ENCODE measurements around the gene REX1BD. TPM values are rescaled to one million over a fixed set of nuclear protein-coding genes. Genes with fewer than 3 reads are reported as not detected.

REX1BD gene
- total RNA-seq = 20.8 TPM

GRCh38 chr19:18588611-18589379 is at the start of gene REX1BD:
Gene REX1BD, plus strand, starts transcription at chr19:18588798. Its CDS starts 4 bp downstream, at chr19:18588802.

GRCh38 chr19:18542941-18543813 is 45.4 kb upstream of the REX1BD start, which contains the start of gene FKBP8:
Gene FKBP8, minus strand, starts transcription at chr19:18543573. Its CDS starts 1,603 bp downstream, at chr19:18541970.

GRCh38 chr19:18557411-18558201 is 31.0 kb upstream of the REX1BD start, which contains the start of gene KXD1:
Gene KXD1, plus strand, starts transcription at chr19:18557870. Its CDS starts 4,187 bp downstream, at chr19:18562057.

GRCh38 chr19:18571564-18572344 is 16.8 kb upstream of the REX1BD start, which contains the start of gene UBA52:
Gene UBA52, plus strand, starts transcription at chr19:18571857. Its CDS starts 1,444 bp downstream, at chr19:18573301.

GRCh38 chr19:18606281-18607225 is 18.0 kb downstream of the REX1BD start, which contains the start of gene CRLF1:
Gene CRLF1, minus strand, starts transcription at chr19:18606799. Its CDS starts 143 bp downstream, at chr19:18606656.

GRCh38 chr19:18612772-18613588 is 24.4 kb downstream of the REX1BD start, which contains the start of gene TMEM59L:
Gene TMEM59L, plus strand, starts transcription at chr19:18612870. Its CDS starts 89 bp downstream, at chr19:18612959.

GRCh38 chr19:18636969-18637629 is 48.5 kb downstream of the REX1BD start, which contains the start of gene KLHL26:
Gene KLHL26, plus strand, starts transcription at chr19:18637028. Its CDS starts 27 bp downstream, at chr19:18637055.

Small RNA genes within 50 kb of the gene (small RNA-seq; reads per million reads assigned to genes)
- gene RN7SL155P = not detected

Other genes with a start within 250 kb of the REX1BD start
- gene PGPEP1, start 248.2 kb upstream of the REX1BD start, total RNA-seq = 16.1 TPM
- 0.46 TPM for gene GDF15, start 202.6 kb upstream of the REX1BD start, total RNA-seq
- gene LRRC25, start 191.2 kb upstream of the REX1BD start, total RNA-seq = 1.2 TPM
- 51.9 TPM for gene SSBP4, start 169.4 kb upstream of the REX1BD start, total RNA-seq
- gene ISYNA1, start 150.7 kb upstream of the REX1BD start, total RNA-seq = 75.4 TPM
- gene ELL, start 66.7 kb upstream of the REX1BD start, total RNA-seq = 9.2 TPM
- 171 TPM for gene FKBP8, start 45.2 kb upstream of the REX1BD start, total RNA-seq
- gene KXD1, start 30.9 kb upstream of the REX1BD start, total RNA-seq = 25.8 TPM
- 632 TPM for gene UBA52, start 16.9 kb upstream of the REX1BD start, total RNA-seq
- gene CRLF1, start 18.0 kb downstream of the REX1BD start, total RNA-seq = 3.0 TPM
- gene TMEM59L, start 24.1 kb downstream of the REX1BD start, total RNA-seq = 90.2 TPM
- 8.3 TPM for gene KLHL26, start 48.2 kb downstream of the REX1BD start, total RNA-seq
- gene CRTC1, start 94.9 kb downstream of the REX1BD start, total RNA-seq = 11.8 TPM
- not detected for gene COMP, start 202.5 kb downstream of the REX1BD start, total RNA-seq
- 41.5 TPM for gene UPF1, start 243.2 kb downstream of the REX1BD start, total RNA-seq